Measurements from ENCODE around the gene ARSG.
A peak's percentile ranks its signal among the peaks of the same experiment; 100 is the strongest.

The ARSG gene

GRCh38 chr17:68383443-68384321, 92.4 kb downstream of the ARSG start:
- TF ChIP-seq, protein P1, sequence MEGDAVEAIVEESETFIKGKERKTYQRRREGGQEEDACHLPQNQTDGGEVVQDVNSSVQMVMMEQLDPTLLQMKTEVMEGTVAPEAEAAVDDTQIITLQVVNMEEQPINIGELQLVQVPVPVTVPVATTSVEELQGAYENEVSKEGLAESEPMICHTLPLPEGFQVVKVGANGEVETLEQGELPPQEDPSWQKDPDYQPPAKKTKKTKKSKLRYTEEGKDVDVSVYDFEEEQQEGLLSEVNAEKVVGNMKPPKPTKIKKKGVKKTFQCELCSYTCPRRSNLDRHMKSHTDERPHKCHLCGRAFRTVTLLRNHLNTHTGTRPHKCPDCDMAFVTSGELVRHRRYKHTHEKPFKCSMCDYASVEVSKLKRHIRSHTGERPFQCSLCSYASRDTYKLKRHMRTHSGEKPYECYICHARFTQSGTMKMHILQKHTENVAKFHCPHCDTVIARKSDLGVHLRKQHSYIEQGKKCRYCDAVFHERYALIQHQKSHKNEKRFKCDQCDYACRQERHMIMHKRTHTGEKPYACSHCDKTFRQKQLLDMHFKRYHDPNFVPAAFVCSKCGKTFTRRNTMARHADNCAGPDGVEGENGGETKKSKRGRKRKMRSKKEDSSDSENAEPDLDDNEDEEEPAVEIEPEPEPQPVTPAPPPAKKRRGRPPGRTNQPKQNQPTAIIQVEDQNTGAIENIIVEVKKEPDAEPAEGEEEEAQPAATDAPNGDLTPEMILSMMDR (conservative IDR thresholded peaks at IDR 0.05) = no peak
- no peak overlapping the region for H3K27ac ChIP-seq

DNA sequence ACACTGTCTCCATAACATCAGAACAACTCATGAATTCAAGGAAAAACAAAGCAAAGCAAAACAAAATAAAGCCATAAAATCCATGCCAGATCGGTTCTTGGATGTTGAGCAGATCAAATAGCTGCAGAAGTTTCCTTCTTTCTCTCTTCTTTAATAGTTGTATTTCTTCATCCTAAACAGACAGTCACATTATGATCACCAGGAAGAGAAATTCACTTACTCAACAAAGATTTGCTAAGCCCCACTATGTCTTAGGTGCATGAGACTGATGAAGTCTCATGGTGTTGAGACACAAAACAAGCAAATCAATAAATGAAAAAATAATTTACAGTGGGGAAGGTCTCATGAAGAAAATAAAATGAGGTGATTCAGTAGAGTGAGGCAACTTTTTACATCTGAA, 93.2 kb downstream of the ARSG start:
- no peak overlapping the region for H3K27ac ChIP-seq
- TF ChIP-seq, protein P1 (conservative IDR thresholded peaks at IDR 0.05) = no peak

DNA sequence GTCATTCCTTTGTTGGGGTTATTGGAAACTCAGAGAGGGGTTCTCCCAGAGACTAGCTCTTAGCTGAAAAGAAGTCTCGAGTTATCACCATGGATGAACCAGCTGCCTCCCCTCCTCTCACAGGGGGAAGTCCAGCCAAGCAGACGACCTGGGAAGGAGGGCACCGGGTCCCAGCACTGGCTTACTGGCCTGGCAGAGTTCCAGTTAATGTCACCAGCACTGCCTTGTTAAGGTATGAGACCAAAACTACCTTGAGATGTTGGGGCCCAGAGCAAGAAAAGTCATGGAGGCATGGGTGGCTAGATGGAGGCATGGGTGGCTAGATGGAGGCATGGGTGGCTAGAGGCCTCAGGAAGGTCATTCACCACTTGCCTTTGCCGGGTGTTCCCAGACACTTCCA, 93.6 kb downstream of the ARSG start:
- H3K27ac ChIP-seq = no peak overlapping the region
- TF ChIP-seq, protein P1 (conservative IDR thresholded peaks at IDR 0.05) = no peak

GRCh38 chr17:68385490-68386215, 94.4 kb downstream of the ARSG start:
- 0 out of 2 replicates have a peak overlapping the region, but pooled peaks have one; percentile 8 for H3K27ac ChIP-seq
- TF ChIP-seq, protein P1 (conservative IDR thresholded peaks at IDR 0.05) = no peak

- TF ChIP-seq, protein P1 (conservative IDR thresholded peaks at IDR 0.05) = no peak
- no peak overlapping the region; the same call in 1 of the 2 replicates for H3K27ac ChIP-seq
Measured at GRCh38 chr17:68387435-68388218, 96.3 kb downstream of the ARSG start.

GRCh38 chr17:68389041-68389440, 97.7 kb downstream of the ARSG start:
- TF ChIP-seq, protein P1 (conservative IDR thresholded peaks at IDR 0.05) = no peak
- H3K27ac ChIP-seq = no peak overlapping the region

Data from VCaP (cell line).